Stimulated activated naive CD8-positive, alpha-beta T cell treated with anti-CD3 and anti-CD28 coated beads, Interleukin-15, Interleukin-2, amounts not matched to agents 100 U/mL and 50 U/mL, for 24 hours (primary cell): ENCODE data around the gene ACTA1.
"Not testable (repeated sequence)": the region's sequence is repeated elsewhere in the genome, so short reads cannot be mapped to it uniquely, and the experiment has no call there.

Source experiments
- ATAC-seq: fragments of 150-1000 bp; cut with Tn5 transposase; one replicate; pipeline ENCODE4 v1.10.0; 2021
- DNase-seq: peaks from one replicate; pipeline ENCODE4 v3.0.0; 2021

ACTA1 gene

GRCh38 chr1:229409616-229410369 lies 24.1 kb downstream of the ACTA1 start:
- no peak for DNase-seq
- ATAC-seq, result no peak

GRCh38 chr1:229408458-229409037 lies 25.3 kb downstream of the ACTA1 start:
- DNase-seq, result no peak
- ATAC-seq, result no peak

- no peak for DNase-seq
- no peak for ATAC-seq
Measured at GRCh38 chr1:229407206-229408026, 26.5 kb downstream of the ACTA1 start.

GRCh38 chr1:229406798-229407197 lies 27.1 kb downstream of the ACTA1 start:
- DNase-seq, result no peak
- no peak for ATAC-seq

- DNase-seq (no peak), ATAC-seq (no peak)
Measured at GRCh38 chr1:229403573-229403972, 30.3 kb downstream of the ACTA1 start.

GRCh38 chr1:229402993-229403392 lies 30.9 kb downstream of the ACTA1 start:
- ATAC-seq (no peak), DNase-seq (no peak)

GRCh38 chr1:229402329-229402728 lies 31.6 kb downstream of the ACTA1 start:
- not testable (repeated sequence) for ATAC-seq, DNase-seq

- no peak for ATAC-seq
- no peak for DNase-seq
Measured at GRCh38 chr1:229397762-229398161, 36.1 kb downstream of the ACTA1 start.

GRCh38 chr1:229396585-229397206 lies 37.2 kb downstream of the ACTA1 start:
- ATAC-seq, result peak; percentile 32

GRCh38 chr1:229394517-229394916 lies 39.4 kb downstream of the ACTA1 start:
- DNase-seq, ATAC-seq: not testable (repeated sequence)

More at GRCh38 chr1:229396585-229397206, 37.2 kb downstream of the ACTA1 start:
- no peak for DNase-seq

- no peak for ATAC-seq
- DNase-seq, result no peak
Measured at GRCh38 chr1:229392936-229393335, 41.0 kb downstream of the ACTA1 start.

GRCh38 chr1:229390130-229390529 lies 43.8 kb downstream of the ACTA1 start:
- DNase-seq, result no peak
- ATAC-seq, result no peak

- ATAC-seq, result no peak
- no peak for DNase-seq
Measured at GRCh38 chr1:229388897-229389580, 44.9 kb downstream of the ACTA1 start.

- no peak for ATAC-seq
- no peak for DNase-seq
Measured at GRCh38 chr1:229385853-229386456, 47.9 kb downstream of the ACTA1 start.

GRCh38 chr1:229384822-229385221 lies 49.1 kb downstream of the ACTA1 start:
- ATAC-seq (no peak), DNase-seq (no peak)

- DNase-seq, result no peak
Measured at GRCh38 chr1:229383961-229384360, 49.9 kb downstream of the ACTA1 start.

GRCh38 chr1:229383188-229383587 lies 50.7 kb downstream of the ACTA1 start:
- no peak for ATAC-seq
- no peak for DNase-seq

More at GRCh38 chr1:229383961-229384360, 49.9 kb downstream of the ACTA1 start:
- no peak for ATAC-seq
